DND-41 (cell line): Measurements from ENCODE around the gene SLCO2A1.

ENCODE experiments used
- ATAC-seq: fragments of 200-7000 bp; cut with Tn5 transposase; 3 replicates; pipeline ENCODE4 v1.9.1; 2021; ENCODE audit warnings: low read depth; ENCODE audit not compliant: insufficient read depth
- DNase-seq: peaks from one replicate; pipeline ENCODE4 v3.0.0-alpha.2; 2020
- H2AFZ ChIP-seq: 2 replicates; pipeline ENCODE4 v1.6.0; 2012; ENCODE audit warnings: low read depth, low read length
- H3K27ac ChIP-seq: 2 replicates; pipeline ENCODE4 v1.5.1; 2012; ENCODE audit warnings: low read length, inconsistent platforms
- H3K27me3 ChIP-seq: fragments of 200-600 bp; sonication (generic); 2 replicates; pipeline ENCODE4 v1.6.0; 2012; ENCODE audit warnings: low read length, mild to moderate bottlenecking, inconsistent platforms; ENCODE audit not compliant: insufficient read depth, poor library complexity
- H3K36me3 ChIP-seq: 2 replicates; pipeline ENCODE4 v1.5.1; 2012; ENCODE audit warnings: low read length, inconsistent platforms; ENCODE audit not compliant: insufficient read depth
- H3K4me1 ChIP-seq: 2 replicates; pipeline ENCODE4 v1.5.1; 2012; ENCODE audit warnings: mild to moderate bottlenecking, low read length; ENCODE audit not compliant: insufficient read depth
- H3K4me2 ChIP-seq: 2 replicates; pipeline ENCODE4 v1.6.0; 2012; ENCODE audit warnings: mild to moderate bottlenecking, moderate library complexity, low read length, inconsistent platforms; ENCODE audit not compliant: insufficient read depth
- H3K4me3 ChIP-seq, 2 experiments: fragments of 200-600 bp in 1 of 2; shearing (Covaris generic) in 1 of 2; 2 replicates each; pipeline ENCODE4 v1.5.1; 2012 to 2016; ENCODE audit warnings: inconsistent platforms in 2 of 2, low read length in 2 of 2, mild to moderate bottlenecking in 2 of 2, low read depth in 1 of 2, moderate library complexity in 1 of 2
- H3K79me2 ChIP-seq: 2 replicates; pipeline ENCODE4 v1.6.0; 2012; ENCODE audit warnings: low read length, inconsistent platforms; ENCODE audit not compliant: insufficient read depth
- H3K9ac ChIP-seq: 2 replicates; pipeline ENCODE4 v1.6.0; 2012; ENCODE audit warnings: low read depth, mild to moderate bottlenecking, inconsistent platforms, low read length, moderate library complexity
- H3K9me3 ChIP-seq: 2 replicates; pipeline ENCODE4 v1.5.1; 2012; ENCODE audit warnings: low read length, moderate library complexity, mild to moderate bottlenecking, inconsistent platforms; ENCODE audit not compliant: insufficient read depth, severe bottlenecking
- H4K20me1 ChIP-seq: 2 replicates; pipeline ENCODE4 v1.6.0; 2012; ENCODE audit warnings: low read length; ENCODE audit not compliant: insufficient read depth
- CTCF ChIP-seq: IDR thresholded peaks from 2 replicates; pipeline ENCODE4 v1.5.1; 2012; ENCODE audit warnings: borderline replicate concordance, low read length, moderate library complexity, mild to moderate bottlenecking; ENCODE audit not compliant: poor library complexity, severe bottlenecking; ENCODE audit errors: extremely low read depth
- EZH2 ChIP-seq: IDR thresholded peaks from 3 replicates; pipeline ENCODE4 v1.6.1; 2012; ENCODE audit warnings: borderline replicate concordance, low read depth, mild to moderate bottlenecking, moderate library complexity, low read length, inconsistent platforms; ENCODE audit not compliant: severe bottlenecking

SLCO2A1 gene

GRCh38 chr3:133921592-133921991 is 108.1 kb downstream of the SLCO2A1 start:
- DNase-seq, result no peak
- peaks cover 4% of the 10 kb centered on the region for H3K9me3 ChIP-seq
- no peaks in the 10 kb centered on the region for H3K4me1 ChIP-seq
- H3K36me3 ChIP-seq, result no peaks in the 10 kb centered on the region
- H3K4me2 ChIP-seq, result no peak overlapping the region
- H3K27me3 ChIP-seq, result no peaks in the 10 kb centered on the region
- no peaks in the 10 kb centered on the region for H4K20me1 ChIP-seq
- no peak overlapping the region for H3K4me3 ChIP-seq
- TF ChIP-seq CTCF, result no peak
- no peak for TF ChIP-seq EZH2
- H3K9ac ChIP-seq, result no peak overlapping the region
- no peak overlapping the region for H2AFZ ChIP-seq
- H3K27ac ChIP-seq, result no peak overlapping the region
- H3K79me2 ChIP-seq, result no peaks in the 10 kb centered on the region
- ATAC-seq, result no peak

- Histone ChIP-seq H3K4me1 (no peaks in the 10 kb centered on the region), H3K9ac (no peak overlapping the region), H3K4me2 (no peak overlapping the region), H3K27me3 (peaks cover 3% of the 10 kb centered on the region), H4K20me1 (no peaks in the 10 kb centered on the region), H2AFZ (no peak overlapping the region), H3K4me3 (no peak overlapping the region), H3K27ac (no peak overlapping the region), H3K36me3 (no peaks in the 10 kb centered on the region), H3K79me2 (no peaks in the 10 kb centered on the region), H3K9me3 (peaks cover 4% of the 10 kb centered on the region)
- ATAC-seq (no peak), DNase-seq (no peak)
- no peak for TF ChIP-seq EZH2
- TF ChIP-seq CTCF, result no peak
Observed at GRCh38 chr3:133917144-133917543, 112.6 kb downstream of the SLCO2A1 start.

GRCh38 chr3:133915685-133916658 is 113.8 kb downstream of the SLCO2A1 start:
- Histone ChIP-seq H3K4me1 (no peaks in the 10 kb centered on the region), H3K27me3 (peaks cover 3% of the 10 kb centered on the region), H3K9me3 (peaks cover 4% of the 10 kb centered on the region), H3K79me2 (no peaks in the 10 kb centered on the region), H3K9ac (no peak overlapping the region), H3K36me3 (no peaks in the 10 kb centered on the region), H2AFZ (no peak overlapping the region), H4K20me1 (no peaks in the 10 kb centered on the region), H3K4me3 (no peak overlapping the region), H3K4me2 (no peak overlapping the region), H3K27ac (no peak overlapping the region)
- no peak for DNase-seq
- ATAC-seq, result no peak
- no peak for TF ChIP-seq EZH2
- TF ChIP-seq CTCF, result no peak
